Left lung (tissue), 10 donors: ENCODE data around the gene PRKCI. TPM values are rescaled to one million over a fixed set of nuclear protein-coding genes. Genes with fewer than 3 reads are reported as not detected.
A peak's percentile ranks its signal among the peaks of the same experiment; 100 is the strongest.

Experiments
- ATAC-seq: fragments of 200-7000 bp; cut with Tn5 transposase; one replicate; pipeline ENCODE4 v1.9.1; 2020; ENCODE audit warnings: moderate library complexity
- DNase-seq, 4 donors: peaks; one replicate each; pipeline ENCODE4 v3.0.0-alpha.2; 2013 to 2020
- H3K27ac ChIP-seq, 2 donors: fragments of 200-600 bp; sonication (generic) in 1 of 2; one replicate each; pipeline versions ENCODE4 v1.5.0 to v1.8.0; 2020 to 2021
- H3K27me3 ChIP-seq, 2 donors: fragments of 200-600 bp; sonication (generic) in 1 of 2; one replicate each; pipeline versions ENCODE4 v1.5.0 to v1.8.0; 2020 to 2021
- H3K36me3 ChIP-seq, 2 donors: fragments of 200-600 bp; sonication (generic) in 1 of 2; one replicate each; pipeline versions ENCODE4 v1.5.0 to v1.8.0; 2020 to 2021
- H3K4me1 ChIP-seq, 2 donors: fragments of 200-600 bp; one replicate each; pipeline ENCODE4 v1.8.0; 2021
- H3K4me3 ChIP-seq, 2 donors: fragments of 200-600 bp; sonication (generic) in 1 of 2; one replicate each; pipeline versions ENCODE4 v1.5.0 to v1.8.0; 2020 to 2021; ENCODE audit warnings: mild to moderate bottlenecking in 1 of 2
- H3K9me3 ChIP-seq, 2 donors: fragments of 200-600 bp; sonication (generic) in 1 of 2; one replicate each; pipeline versions ENCODE4 v1.5.0 to v1.8.0; 2020 to 2021
- intact Hi-C, 2 donors: fragments of 100-400 bp; cut with DNase I; formaldehyde crosslinking; loops; one replicate each; pipeline versions ENCODE4 v1.11.2 to v1.14.2; 2022
- polyA plus RNA-seq, 6 donors: library from polyadenylated mRNA; unstranded; fragments of 120-200 nt; gene quantifications; one replicate each; pipeline ENCODE4 v1.2.1, GENCODE V29; 2013; ENCODE audit not compliant: insufficient read length in 6 of 6
- total RNA-seq, 2 donors: library from RNA; stranded (reverse); fragmentation: NEBNext Ultra II Directional; extraction: Animal tissue kit (Norgen Biotek cat#: 25700); gene quantifications; one replicate each; pipeline ENCODE4 v1.2.1, GENCODE V29; 2021
- TF ChIP-seq, protein P1 (sequence below), 2 donors: fragments of 200-600 bp; sonication (generic) in 1 of 2; IDR thresholded peaks; one replicate each; pipeline versions ENCODE4 v1.5.0 to v1.8.0; 2021; ENCODE audit warnings: antibody characterized with exemption in 2 of 2
- donor health status: DM: no; HTN: yes; CAD: no.
- donor health status: DM: no; HTN: no; CAD: no.

The PRKCI gene
- total and polyA plus RNA-seq, 8 donors = 33.0 to 82.4 (median 67.9) TPM

DNA sequence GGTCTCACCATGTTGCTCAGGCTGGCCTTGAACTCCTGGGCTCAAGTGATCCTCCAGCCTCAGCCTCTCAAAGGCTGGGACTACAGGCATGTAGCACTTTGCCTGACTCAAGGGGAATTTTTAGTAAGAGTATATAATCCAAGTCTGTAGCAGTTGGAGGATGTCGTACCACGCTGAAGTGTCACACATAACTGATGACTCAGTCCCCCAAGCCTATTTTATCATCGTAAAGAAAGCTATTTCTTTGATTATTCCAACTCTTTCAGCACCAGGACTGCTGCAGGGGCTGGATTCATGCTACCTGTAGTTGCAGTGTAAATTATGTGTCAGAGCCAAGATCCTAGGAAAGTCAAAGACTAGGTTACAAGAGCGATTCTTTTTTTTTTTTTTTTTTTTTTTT lies 1.4 kb upstream of the PRKCI start:
- Histone ChIP-seq H3K4me1 (peaks cover 0 to 16% of the 10 kb centered on the region in 2 donors), H3K9me3 (no peaks in the 10 kb centered on the region), H3K27me3 (no peaks in the 10 kb centered on the region), H3K27ac (no peak overlapping the region), H3K4me3 (no peak overlapping the region), H3K36me3 (no peaks in the 10 kb centered on the region)
- DNase-seq (no peak), ATAC-seq (no peak)
- TF ChIP-seq, protein P1, sequence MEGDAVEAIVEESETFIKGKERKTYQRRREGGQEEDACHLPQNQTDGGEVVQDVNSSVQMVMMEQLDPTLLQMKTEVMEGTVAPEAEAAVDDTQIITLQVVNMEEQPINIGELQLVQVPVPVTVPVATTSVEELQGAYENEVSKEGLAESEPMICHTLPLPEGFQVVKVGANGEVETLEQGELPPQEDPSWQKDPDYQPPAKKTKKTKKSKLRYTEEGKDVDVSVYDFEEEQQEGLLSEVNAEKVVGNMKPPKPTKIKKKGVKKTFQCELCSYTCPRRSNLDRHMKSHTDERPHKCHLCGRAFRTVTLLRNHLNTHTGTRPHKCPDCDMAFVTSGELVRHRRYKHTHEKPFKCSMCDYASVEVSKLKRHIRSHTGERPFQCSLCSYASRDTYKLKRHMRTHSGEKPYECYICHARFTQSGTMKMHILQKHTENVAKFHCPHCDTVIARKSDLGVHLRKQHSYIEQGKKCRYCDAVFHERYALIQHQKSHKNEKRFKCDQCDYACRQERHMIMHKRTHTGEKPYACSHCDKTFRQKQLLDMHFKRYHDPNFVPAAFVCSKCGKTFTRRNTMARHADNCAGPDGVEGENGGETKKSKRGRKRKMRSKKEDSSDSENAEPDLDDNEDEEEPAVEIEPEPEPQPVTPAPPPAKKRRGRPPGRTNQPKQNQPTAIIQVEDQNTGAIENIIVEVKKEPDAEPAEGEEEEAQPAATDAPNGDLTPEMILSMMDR (IDR thresholded peaks at IDR 0.05) = no peak
- intact Hi-C loops = no loop called here

DNA sequence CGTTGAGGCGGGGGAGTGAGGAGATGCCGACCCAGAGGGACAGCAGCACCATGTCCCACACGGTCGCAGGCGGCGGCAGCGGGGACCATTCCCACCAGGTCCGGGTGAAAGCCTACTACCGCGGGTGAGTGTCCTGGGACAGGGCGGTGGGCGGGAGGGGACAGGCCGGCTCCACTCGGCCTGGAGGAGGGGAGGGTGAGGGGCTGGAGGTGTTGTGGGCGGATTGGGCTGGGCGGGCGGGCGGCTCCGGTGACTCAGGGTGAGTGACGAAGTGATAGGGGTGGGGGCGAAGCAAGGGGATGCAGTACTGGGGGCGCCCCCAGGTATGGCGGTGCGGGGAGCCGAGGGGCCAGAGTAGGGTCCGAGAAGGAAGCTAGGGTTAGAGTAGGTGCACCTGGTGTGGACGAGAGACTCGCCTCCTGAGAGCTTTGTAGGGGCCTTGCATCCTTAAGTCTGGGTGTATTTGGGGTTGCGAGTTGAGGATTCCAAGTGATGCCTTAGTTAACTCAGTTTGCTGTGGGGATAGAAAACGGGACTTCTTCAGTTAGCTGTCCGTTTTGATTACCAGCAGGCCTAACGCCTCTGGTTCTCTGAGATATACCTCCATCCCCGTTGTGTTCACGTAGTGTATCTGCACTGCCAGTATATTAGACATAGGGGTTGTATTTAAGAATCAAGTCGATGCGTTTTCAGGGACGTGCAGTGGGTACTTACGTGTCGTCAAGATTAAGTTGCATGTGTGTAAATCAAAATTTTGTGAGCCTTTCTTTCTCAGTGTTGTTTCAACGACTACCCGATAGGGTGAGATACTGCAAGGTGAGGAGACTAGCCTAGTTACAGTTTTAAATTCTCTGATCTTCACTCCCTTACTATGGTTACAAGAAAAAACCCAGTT lies 670 bp downstream of the PRKCI start:
- ATAC-seq (peak; percentile 62), DNase-seq (peak in 3 of 4 donors; percentile 26 to 61 (median 42))
- intact Hi-C loops = no loop called here
- TF ChIP-seq, protein P1 (IDR thresholded peaks at IDR 0.05) = peak in 1 of 2 donors; percentile 20
- Histone ChIP-seq H3K4me1 (peaks cover 0 to 28% of the 10 kb centered on the region in 2 donors), H3K4me3 (peak overlapping the region; percentile 77 to 81), H3K27ac (peak overlapping the region; percentile 83 to 89), H3K27me3 (no peaks in the 10 kb centered on the region), H3K36me3 (no peaks in the 10 kb centered on the region), H3K9me3 (no peaks in the 10 kb centered on the region)

DNA sequence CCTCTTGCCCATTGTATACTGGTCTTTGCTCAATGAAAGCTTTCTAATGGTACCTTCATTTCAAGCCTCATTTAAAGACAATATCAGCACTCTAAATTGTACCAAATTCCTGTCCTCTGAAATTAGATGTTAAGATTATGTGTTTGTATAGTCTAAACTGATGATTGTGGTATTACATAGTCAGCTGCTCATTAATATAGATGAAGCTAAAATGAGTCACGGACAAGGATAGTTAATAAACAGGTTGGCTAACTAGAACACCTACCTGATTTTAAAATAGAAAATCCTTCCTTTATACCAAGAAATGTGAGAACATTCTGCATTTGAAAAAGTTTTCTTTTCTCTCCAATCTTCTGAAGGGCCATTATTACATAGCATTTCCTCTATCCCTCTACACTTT lies 2.9 kb downstream of the PRKCI start:
- ATAC-seq (no peak), DNase-seq (no peak)
- Histone ChIP-seq H3K4me3 (no peak overlapping the region), H3K4me1 (peaks cover 4 to 34% of the 10 kb centered on the region in 2 donors), H3K9me3 (no peaks in the 10 kb centered on the region), H3K36me3 (no peaks in the 10 kb centered on the region), H3K27me3 (no peaks in the 10 kb centered on the region), H3K27ac (no peak overlapping the region)
- intact Hi-C loops = no loop called here
- TF ChIP-seq, protein P1 (IDR thresholded peaks at IDR 0.05) = no peak

DNA sequence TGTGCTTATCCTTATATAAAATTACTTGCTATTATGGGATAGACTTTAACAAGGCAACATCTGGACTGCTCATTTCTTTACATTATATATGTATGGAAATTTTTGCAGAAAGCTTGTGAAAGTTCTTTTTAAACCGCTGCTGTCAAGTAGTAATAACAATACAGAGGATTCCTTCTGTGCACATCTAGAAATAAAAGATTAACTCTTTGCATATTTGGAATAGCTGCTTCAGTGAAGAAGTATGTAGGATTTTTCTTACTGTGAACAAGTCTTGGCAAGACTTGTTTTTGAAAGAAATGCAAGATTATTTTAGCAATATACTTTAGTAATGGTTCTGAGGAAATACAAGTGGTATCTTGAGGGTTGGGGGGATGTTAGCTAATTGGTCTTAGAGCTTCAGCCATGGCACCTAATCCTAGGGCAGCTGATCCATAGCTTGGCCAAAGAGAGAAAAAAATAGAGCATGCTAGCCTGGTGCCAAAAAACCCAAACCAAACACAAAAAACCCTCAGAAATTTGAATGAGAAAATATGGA lies 4.3 kb downstream of the PRKCI start:
- H3K36me3 ChIP-seq = no peaks in the 10 kb centered on the region
- TF ChIP-seq, protein P1 (IDR thresholded peaks at IDR 0.05) = no peak
- DNase-seq = no peak
- H3K27ac ChIP-seq = no peak overlapping the region
- ATAC-seq = no peak
- H3K4me1 ChIP-seq = peaks cover 4 to 34% of the 10 kb centered on the region in 2 donors
- H3K4me3 ChIP-seq = no peak overlapping the region
- no peaks in the 10 kb centered on the region for H3K9me3 ChIP-seq
- H3K27me3 ChIP-seq = no peaks in the 10 kb centered on the region
- intact Hi-C loops = no loop called here

DNA sequence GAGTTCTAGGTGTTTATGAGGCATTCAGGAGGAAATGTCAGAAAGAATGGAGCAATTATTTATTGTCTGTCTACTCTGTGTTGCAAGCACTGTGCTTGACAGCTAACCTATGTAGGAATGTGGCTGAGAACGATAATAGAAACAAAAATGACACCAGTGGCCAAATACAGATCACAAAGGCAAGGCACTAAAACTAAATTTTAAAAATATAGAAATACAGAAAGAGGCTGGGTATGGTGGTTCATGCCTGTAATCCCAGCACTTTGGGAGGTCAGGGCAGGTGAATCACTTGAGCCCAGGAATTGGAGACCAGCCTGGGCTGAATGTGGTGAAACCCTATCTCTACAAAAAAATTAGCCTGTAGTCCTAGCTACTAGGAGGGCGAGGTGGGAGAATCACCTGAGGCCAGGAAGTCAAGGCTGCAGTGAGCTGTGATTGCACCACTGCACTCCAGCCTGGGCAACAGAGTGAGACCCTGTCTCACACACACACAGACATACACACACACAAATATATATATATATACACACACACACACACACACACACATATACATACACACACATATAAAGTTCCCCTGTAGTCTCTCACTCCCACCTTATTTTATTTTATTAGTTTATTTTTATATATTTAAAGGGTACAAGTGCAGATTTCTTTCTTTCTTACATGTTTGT lies 6.0 kb downstream of the PRKCI start:
- Histone ChIP-seq H3K27ac (peak overlapping the region in 1 of 2 donors; percentile 23), H3K9me3 (no peaks in the 10 kb centered on the region), H3K4me3 (no peak overlapping the region), H3K4me1 (peaks cover 4 to 29% of the 10 kb centered on the region in 2 donors), H3K27me3 (no peaks in the 10 kb centered on the region), H3K36me3 (no peaks in the 10 kb centered on the region)
- TF ChIP-seq, protein P1 (IDR thresholded peaks at IDR 0.05) = no peak
- DNase-seq (no peak), ATAC-seq (peak; percentile 32)
- intact Hi-C loops = no loop called here
